NCI-H1417 treated with DMSO at 0.1 percent for 48 hours (cell line): ENCODE measurements around the gene GLIPR2.

Experiments used
- DNase-seq: peaks from one replicate; lab custom pipeline; 2025; lab: John Stamatoyannopoulos, UW

Gene GLIPR2

GRCh38 chr9:36194326-36195000 is 57.9 kb downstream of the GLIPR2 start:
- DNase-seq, result no peak

- DNase-seq, result no peak
Measured at GRCh38 chr9:36204906-36205547, 68.5 kb downstream of the GLIPR2 start.

GRCh38 chr9:36207016-36207415 is 70.5 kb downstream of the GLIPR2 start:
- DNase-seq, result no peak

- no peak for DNase-seq
Measured at GRCh38 chr9:36207546-36208012, 71.0 kb downstream of the GLIPR2 start.

- no peak for DNase-seq
Measured at GRCh38 chr9:36208521-36209253, 72.2 kb downstream of the GLIPR2 start.

- DNase-seq, result no peak
Measured at GRCh38 chr9:36210722-36211121, 74.2 kb downstream of the GLIPR2 start.

GRCh38 chr9:36211510-36211909 is 75.0 kb downstream of the GLIPR2 start:
- DNase-seq, result no peak

GRCh38 chr9:36213387-36213786 is 76.9 kb downstream of the GLIPR2 start:
- no peak for DNase-seq
